NT2/D1 (cell line): ENCODE data around the gene CCNT2.
"Not testable (repeated sequence)": the region's sequence is repeated elsewhere in the genome, so short reads cannot be mapped to it uniquely, and the experiment has no call there.

Experiments used
- DNase-seq: peaks from one replicate; pipeline ENCODE4 v3.0.0-alpha.2; 2011; ENCODE audit warnings: low read depth, low spot score
- H3K27me3 ChIP-seq: 2 replicates; pipeline ENCODE4 v1.6.0; 2011; ENCODE audit warnings: mild to moderate bottlenecking; ENCODE audit not compliant: insufficient read length, insufficient read depth
- H3K36me3 ChIP-seq: 2 replicates; pipeline ENCODE4 v1.6.1; 2011; ENCODE audit warnings: mild to moderate bottlenecking, low read length, mixed read lengths; ENCODE audit not compliant: insufficient read depth, insufficient read length
- H3K4me1 ChIP-seq: 2 replicates; pipeline ENCODE4 v1.5.1; 2011; ENCODE audit not compliant: insufficient read depth, insufficient read length
- H3K4me3 ChIP-seq: 2 replicates; pipeline ENCODE4 v1.5.1; 2011; ENCODE audit warnings: low read depth; ENCODE audit not compliant: insufficient read length
- H3K9ac ChIP-seq: 2 replicates; pipeline ENCODE4 v1.6.0; 2011; ENCODE audit warnings: low read depth; ENCODE audit not compliant: insufficient read length
- H3K9me3 ChIP-seq: 2 replicates; pipeline ENCODE4 v1.5.1; 2011; ENCODE audit warnings: mild to moderate bottlenecking, low read length; ENCODE audit not compliant: insufficient read depth
- SUZ12 ChIP-seq: IDR thresholded peaks from 2 replicates; pipeline ENCODE4 v1.6.1; 2011; ENCODE audit not compliant: insufficient read length, insufficient read depth; ENCODE audit errors: extremely low read depth
- YY1 ChIP-seq: IDR thresholded peaks from 2 replicates; pipeline ENCODE4 v1.6.1; 2011; ENCODE audit not compliant: insufficient read length, insufficient read depth
- ZNF274 ChIP-seq: IDR thresholded peaks from 2 replicates; pipeline ENCODE4 v1.6.1; 2011; ENCODE audit warnings: mild to moderate bottlenecking, low read depth, low read length

Gene CCNT2

DNA sequence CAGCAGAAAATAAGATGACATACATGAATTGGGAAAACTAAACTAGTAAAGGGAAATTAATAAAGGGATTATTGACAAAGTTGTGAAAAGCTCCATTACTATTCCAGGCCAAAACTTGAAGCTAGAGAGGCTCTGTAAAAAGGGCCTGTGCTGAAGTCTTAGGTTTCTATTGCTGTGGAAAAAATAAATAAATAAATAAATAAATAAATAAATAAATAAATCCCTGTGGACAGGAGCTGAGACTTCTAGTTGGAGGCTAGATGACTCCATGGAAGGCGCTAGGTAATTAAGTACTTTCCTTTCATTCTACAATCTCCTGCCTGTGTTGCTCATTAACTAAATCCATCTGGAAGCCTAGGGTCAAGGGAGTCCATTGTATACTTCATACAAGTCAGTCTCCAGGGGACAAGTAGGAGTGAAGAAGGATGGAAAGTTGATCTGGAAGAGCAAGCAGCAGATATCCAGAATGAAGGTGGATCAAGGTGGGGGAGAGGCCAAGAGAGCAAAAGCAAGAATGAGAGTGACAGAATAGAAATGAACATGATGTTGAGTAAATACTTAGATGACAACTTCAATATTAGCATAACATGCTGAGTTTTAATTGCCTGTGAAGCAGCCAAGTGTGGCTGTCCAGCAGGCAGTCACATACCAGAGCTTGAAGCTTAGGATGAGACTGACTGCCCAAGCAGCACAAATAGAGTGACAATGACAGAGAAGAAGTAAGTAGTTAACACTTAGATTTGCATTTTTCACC lies 26.2 kb upstream of the CCNT2 start:
- Histone ChIP-seq H3K4me3 (no peak overlapping the region), H3K27me3 (no peaks in the 10 kb centered on the region), H3K9ac (no peak overlapping the region), H3K36me3 (no peaks in the 10 kb centered on the region), H3K4me1 (no peaks in the 10 kb centered on the region), H3K9me3 (no peaks in the 10 kb centered on the region)
- DNase-seq: no peak
- TF ChIP-seq YY1: no peak
- TF ChIP-seq ZNF274: no peak
- TF ChIP-seq SUZ12: no peak

GRCh38 chr2:134897932-134898331 lies 20.7 kb upstream of the CCNT2 start:
- no peak for DNase-seq
- Histone ChIP-seq H3K27me3 (no peaks in the 10 kb centered on the region), H3K4me3 (no peak overlapping the region), H3K9me3 (no peaks in the 10 kb centered on the region), H3K4me1 (no peaks in the 10 kb centered on the region), H3K9ac (no peak overlapping the region), H3K36me3 (no peaks in the 10 kb centered on the region)
- TF ChIP-seq YY1 (no peak), ZNF274 (no peak), SUZ12 (no peak)

- Histone ChIP-seq H3K9me3 (no peaks in the 10 kb centered on the region), H3K4me1 (no peaks in the 10 kb centered on the region), H3K4me3 (no peak overlapping the region), H3K9ac (no peak overlapping the region), H3K27me3 (no peaks in the 10 kb centered on the region), H3K36me3 (no peaks in the 10 kb centered on the region)
- TF ChIP-seq SUZ12 (no peak), YY1 (no peak), ZNF274 (no peak)
- no peak for DNase-seq
These were observed 19.4 kb upstream of the CCNT2 start for GRCh38 chr2:134899204-134899603.

GRCh38 chr2:134900151-134900550 lies 18.5 kb upstream of the CCNT2 start:
- no peaks in the 10 kb centered on the region for H3K36me3 ChIP-seq
- H3K9me3 ChIP-seq: no peaks in the 10 kb centered on the region
- no peak for DNase-seq
- H3K27me3 ChIP-seq: no peaks in the 10 kb centered on the region
- TF ChIP-seq SUZ12 (no peak), YY1 (no peak), ZNF274 (no peak)
- H3K9ac ChIP-seq: no peak overlapping the region
- no peak overlapping the region for H3K4me3 ChIP-seq
- no peaks in the 10 kb centered on the region for H3K4me1 ChIP-seq

DNA sequence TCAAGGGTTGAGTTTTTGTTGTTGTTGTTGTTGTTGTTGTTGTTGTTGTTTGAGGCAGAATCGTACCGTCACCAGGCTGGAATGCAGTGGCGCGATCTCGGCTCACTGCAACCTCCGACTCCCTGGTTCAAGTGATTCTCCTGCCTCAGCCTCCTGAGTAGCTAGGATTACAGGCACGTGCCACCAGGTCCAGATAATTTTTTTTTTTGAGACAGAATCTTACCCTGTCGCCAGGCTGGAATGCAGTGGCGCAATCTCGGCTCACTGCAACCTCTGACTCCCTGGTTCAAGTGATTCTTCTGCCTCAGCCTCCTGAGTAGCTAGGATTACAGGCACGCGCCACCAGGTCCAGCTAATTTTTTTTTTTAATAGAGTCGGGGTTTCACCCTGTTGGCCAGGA lies 14.9 kb upstream of the CCNT2 start:
- DNase-seq, H3K9ac ChIP-seq: not testable (repeated sequence)

GRCh38 chr2:134905168-134905567 lies 13.5 kb upstream of the CCNT2 start:
- no peak for DNase-seq
- Histone ChIP-seq H3K36me3 (no peaks in the 10 kb centered on the region), H3K9ac (no peak overlapping the region), H3K4me3 (no peak overlapping the region), H3K9me3 (no peaks in the 10 kb centered on the region), H3K4me1 (no peaks in the 10 kb centered on the region), H3K27me3 (no peaks in the 10 kb centered on the region)
- TF ChIP-seq SUZ12 (no peak), ZNF274 (no peak), YY1 (no peak)

More for the DNA sequence above, 14.9 kb upstream of the CCNT2 start:
- not testable (repeated sequence) for H3K9me3 ChIP-seq, H3K4me3 ChIP-seq, H3K36me3 ChIP-seq, H3K27me3 ChIP-seq, H3K4me1 ChIP-seq

DNA sequence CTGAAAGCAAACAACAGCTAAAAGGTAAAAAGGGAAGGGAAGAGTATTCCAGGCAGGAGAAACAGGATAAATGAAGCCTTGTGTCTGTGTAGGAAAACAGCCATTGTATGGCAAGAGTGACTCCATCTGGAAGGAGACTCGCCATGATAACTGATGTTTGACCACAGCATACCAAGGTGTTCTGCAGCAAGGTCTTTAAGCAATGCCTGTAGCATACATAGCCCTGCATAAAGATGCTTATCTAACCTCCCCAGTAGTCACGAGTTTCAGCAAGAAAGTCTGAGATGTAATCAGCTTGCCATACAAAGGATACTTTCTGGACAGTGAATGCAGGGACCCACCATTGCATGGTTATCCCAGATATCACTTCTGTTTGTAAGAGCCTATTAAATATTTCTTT lies 11.9 kb upstream of the CCNT2 start:
- H3K9ac ChIP-seq: no peak overlapping the region
- DNase-seq: no peak
- H3K36me3 ChIP-seq: no peaks in the 10 kb centered on the region
- H3K4me1 ChIP-seq: no peaks in the 10 kb centered on the region
- no peaks in the 10 kb centered on the region for H3K27me3 ChIP-seq
- TF ChIP-seq YY1 (no peak), ZNF274 (no peak), SUZ12 (no peak)
- H3K9me3 ChIP-seq: no peaks in the 10 kb centered on the region
- no peak overlapping the region for H3K4me3 ChIP-seq

DNA sequence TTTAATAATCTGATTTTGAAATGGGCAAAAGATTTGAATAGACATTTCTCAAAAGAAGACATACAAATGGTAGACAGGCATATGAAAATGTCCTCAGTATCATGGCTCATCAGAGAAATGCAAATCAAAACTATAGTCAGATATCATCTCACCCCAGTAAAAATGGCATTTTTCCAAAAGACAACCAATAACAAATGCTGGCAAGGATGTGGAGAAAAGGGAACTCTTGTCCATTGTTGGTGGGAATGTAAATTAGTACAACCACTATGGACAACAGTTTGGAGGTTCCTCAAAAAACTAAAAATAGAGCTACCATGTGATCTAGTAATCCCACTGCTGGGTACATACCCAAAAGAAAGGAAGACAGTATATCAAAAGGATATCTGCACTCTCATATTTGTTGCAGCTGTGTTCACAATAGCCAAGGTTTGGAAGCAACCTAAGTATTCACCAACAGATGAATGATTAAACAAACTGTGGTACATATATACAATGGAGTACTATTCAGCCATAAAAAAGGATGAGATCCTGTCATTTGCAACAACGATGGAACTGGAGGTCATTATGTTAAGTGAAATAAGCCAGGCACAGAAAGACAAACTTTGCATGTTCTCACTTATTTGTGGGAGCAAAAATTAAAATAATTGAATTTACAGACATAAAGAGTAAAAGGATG lies 11.0 kb upstream of the CCNT2 start:
- H3K4me3 ChIP-seq, DNase-seq, H3K27me3 ChIP-seq, H3K4me1 ChIP-seq, H3K36me3 ChIP-seq, H3K9ac ChIP-seq, H3K9me3 ChIP-seq: not testable (repeated sequence)
